ENCODE measurements around the gene USP14.
A peak's percentile ranks its signal among the peaks of the same experiment; 100 is the strongest.
"Not testable (repeated sequence)": the region's sequence is repeated elsewhere in the genome, so short reads cannot be mapped to it uniquely, and the experiment has no call there.

Gene USP14

GRCh38 chr18:136433-136832 is 21.9 kb upstream of the USP14 start:
- H4K20me1 ChIP-seq (ENCODE audit: insufficient read depth, low read length, poor library complexity, severe bottlenecking) = no peaks in the 10 kb centered on the region
- H3K79me2 ChIP-seq (ENCODE audit: insufficient read depth, low read length) = no peaks in the 10 kb centered on the region
- H2AFZ ChIP-seq (ENCODE audit: low read length) = 0 out of 2 replicates have a peak overlapping the region, but pooled peaks have one; percentile 3
- H3K4me1 ChIP-seq (ENCODE audit: insufficient read depth, low read length, poor library complexity, severe bottlenecking) = peaks cover 5% of the 10 kb centered on the region
- H3F3A ChIP-seq (ENCODE audit: low read depth) = no peaks in the 10 kb centered on the region
- no peaks in the 10 kb centered on the region for H3K27me3 ChIP-seq (ENCODE audit: insufficient read depth, low read length, poor library complexity, severe bottlenecking)
- H3K9ac ChIP-seq (ENCODE audit: low read depth, low read length, poor library complexity, severe bottlenecking) = no peak overlapping the region
- TF ChIP-seq CTCF (conservative IDR thresholded peaks at IDR 0.05; ENCODE audit: low read length) (no peak), EZH2phosphoT487 (IDR thresholded peaks at IDR 0.05; ENCODE audit: borderline replicate concordance) (no peak)
- no peaks in the 10 kb centered on the region for H3K9me2 ChIP-seq (replicated peaks; ENCODE audit: low read depth, low read length)
- H3K36me3 ChIP-seq (ENCODE audit: insufficient read depth, low read length) = no peaks in the 10 kb centered on the region
- H3K9me3 ChIP-seq (ENCODE audit: insufficient read depth, low read depth, low read length) = no peaks in the 10 kb centered on the region; the same call in 1 of the 2 replicates
- H3K4me2 ChIP-seq (ENCODE audit: low read depth, low read length, poor library complexity, severe bottlenecking) = peak overlapping the region; percentile 43
- no peak overlapping the region for H3K4me3 ChIP-seq (ENCODE audit: low read length, poor library complexity, severe bottlenecking)

- H3K9ac ChIP-seq (ENCODE audit: low read depth, low read length, poor library complexity, severe bottlenecking) = no peak overlapping the region
- no peak overlapping the region for H3K4me2 ChIP-seq (ENCODE audit: low read depth, low read length, poor library complexity, severe bottlenecking)
- H3K36me3 ChIP-seq (ENCODE audit: insufficient read depth, low read length) = no peaks in the 10 kb centered on the region
- H3K9me3 ChIP-seq (ENCODE audit: insufficient read depth, low read depth, low read length) = no peaks in the 10 kb centered on the region; the same call in 1 of the 2 replicates
- no peak overlapping the region for H2AFZ ChIP-seq (ENCODE audit: low read length)
- peaks cover 5% of the 10 kb centered on the region for H3K4me1 ChIP-seq (ENCODE audit: insufficient read depth, low read length, poor library complexity, severe bottlenecking)
- TF ChIP-seq CTCF (conservative IDR thresholded peaks at IDR 0.05; ENCODE audit: low read length) = no peak
- TF ChIP-seq EZH2phosphoT487 (IDR thresholded peaks at IDR 0.05; ENCODE audit: borderline replicate concordance) = no peak
- H3K4me3 ChIP-seq (ENCODE audit: low read length, poor library complexity, severe bottlenecking) = no peak overlapping the region
- H3F3A ChIP-seq (ENCODE audit: low read depth) = no peaks in the 10 kb centered on the region
- no peaks in the 10 kb centered on the region for H4K20me1 ChIP-seq (ENCODE audit: insufficient read depth, low read length, poor library complexity, severe bottlenecking)
- H3K27me3 ChIP-seq (ENCODE audit: insufficient read depth, low read length, poor library complexity, severe bottlenecking) = no peaks in the 10 kb centered on the region
- H3K79me2 ChIP-seq (ENCODE audit: insufficient read depth, low read length) = no peaks in the 10 kb centered on the region
- no peaks in the 10 kb centered on the region for H3K9me2 ChIP-seq (replicated peaks; ENCODE audit: low read depth, low read length)
Observed at GRCh38 chr18:137327-137726, 21.0 kb upstream of the USP14 start.

GRCh38 chr18:140670-141266 is 17.6 kb upstream of the USP14 start:
- Histone ChIP-seq H3K9ac (ENCODE audit: low read depth, low read length, poor library complexity, severe bottlenecking) (no peak overlapping the region), H3K4me2 (ENCODE audit: low read depth, low read length, poor library complexity, severe bottlenecking) (no peak overlapping the region), H3K79me2 (ENCODE audit: insufficient read depth, low read length) (no peaks in the 10 kb centered on the region), H3K9me2 (replicated peaks; ENCODE audit: low read depth, low read length) (no peaks in the 10 kb centered on the region), H3K9me3 (ENCODE audit: insufficient read depth, low read depth, low read length) (no peaks in the 10 kb centered on the region), H3K4me3 (ENCODE audit: low read length, poor library complexity, severe bottlenecking) (no peak overlapping the region), H3K27me3 (ENCODE audit: insufficient read depth, low read length, poor library complexity, severe bottlenecking) (no peaks in the 10 kb centered on the region), H3K36me3 (ENCODE audit: insufficient read depth, low read length) (no peaks in the 10 kb centered on the region), H2AFZ (ENCODE audit: low read length) (no peak overlapping the region), H4K20me1 (ENCODE audit: insufficient read depth, low read length, poor library complexity, severe bottlenecking) (no peaks in the 10 kb centered on the region), H3F3A (ENCODE audit: low read depth) (no peaks in the 10 kb centered on the region), H3K4me1 (ENCODE audit: insufficient read depth, low read length, poor library complexity, severe bottlenecking) (peaks cover 4% of the 10 kb centered on the region)
- TF ChIP-seq CTCF (conservative IDR thresholded peaks at IDR 0.05; ENCODE audit: low read length) (no peak), EZH2phosphoT487 (IDR thresholded peaks at IDR 0.05; ENCODE audit: borderline replicate concordance) (no peak)

- H4K20me1 ChIP-seq (ENCODE audit: insufficient read depth, low read length, poor library complexity, severe bottlenecking); H3K9me3 ChIP-seq (ENCODE audit: insufficient read depth, low read depth, low read length); H3K27me3 ChIP-seq (ENCODE audit: insufficient read depth, low read length, poor library complexity, severe bottlenecking); H2AFZ ChIP-seq (ENCODE audit: low read length); H3K36me3 ChIP-seq (ENCODE audit: insufficient read depth, low read length); H3K4me1 ChIP-seq (ENCODE audit: insufficient read depth, low read length, poor library complexity, severe bottlenecking); H3K4me2 ChIP-seq (ENCODE audit: low read depth, low read length, poor library complexity, severe bottlenecking); H3K9me2 ChIP-seq (replicated peaks; ENCODE audit: low read depth, low read length); H3K4me3 ChIP-seq (ENCODE audit: low read length, poor library complexity, severe bottlenecking); H3K79me2 ChIP-seq (ENCODE audit: insufficient read depth, low read length); H3K9ac ChIP-seq (ENCODE audit: low read depth, low read length, poor library complexity, severe bottlenecking); H3F3A ChIP-seq (ENCODE audit: low read depth): not testable (repeated sequence)
Observed at GRCh38 chr18:142624-143296, 15.6 kb upstream of the USP14 start.
